WTC11 (cell line): ENCODE data around the gene OR10G3. TPM values are rescaled to one million over a fixed set of nuclear protein-coding genes. Genes with fewer than 3 reads are reported as not detected.

Experiments used
- ATAC-seq: fragments of 200-7000 bp; cut with Tn5 transposase; 2 replicates; pipeline ENCODE4 v1.10.0; 2021; ENCODE audit warnings: mild to moderate bottlenecking, moderate library complexity
- CTCF ChIA-PET: fragments of 300-600 bp; sonication (Branson Sonifier 250); formaldehyde crosslinking; loops from one replicate; lab custom pipeline; 2021; ENCODE audit warnings: antibody characterized with exemption; lab: Charles Lee
- POLR2A ChIA-PET: fragments of 350-600 bp; sonication (Branson Sonifier 250); formaldehyde crosslinking; loops from one replicate; lab custom pipeline; 2021; ENCODE audit warnings: antibody characterized with exemption; lab: Charles Lee
- DNase-seq: peaks from one replicate; pipeline ENCODE4 v3.0.0; 2021; ENCODE audit warnings: low spot score
- H3K27ac Mint-ChIP-seq: 2 replicates; pipeline ENCODE4 v1.8.0; 2021; ENCODE audit warnings: mixed read lengths
- H3K27me3 Mint-ChIP-seq: 2 replicates; pipeline ENCODE4 v1.8.0; 2021; ENCODE audit warnings: low read depth, mild to moderate bottlenecking, moderate library complexity, mixed read lengths
- H3K36me3 Mint-ChIP-seq: 2 replicates; pipeline ENCODE4 v1.8.0; 2021; ENCODE audit warnings: mixed read lengths
- H3K4me1 Mint-ChIP-seq: 2 replicates; pipeline ENCODE4 v1.8.0; 2022; ENCODE audit warnings: mixed read lengths
- H3K4me3 Mint-ChIP-seq: 2 replicates; pipeline ENCODE4 v1.8.0; 2021; ENCODE audit warnings: mild to moderate bottlenecking, moderate library complexity, mixed read lengths
- H3K9me3 Mint-ChIP-seq: 2 replicates; pipeline ENCODE4 v1.8.0; 2021; ENCODE audit warnings: mixed read lengths
- AFF4 ChIP-seq: sonication (generic); formaldehyde crosslinking; IDR thresholded peaks from 2 replicates; pipeline ENCODE4 v1.8.1; 2023; ENCODE audit warnings: mild to moderate bottlenecking, missing genetic modification reagents, borderline replicate concordance
- CBFB ChIP-seq: sonication (generic); formaldehyde crosslinking; IDR thresholded peaks from 2 replicates; pipeline ENCODE4 v1.8.1; 2022; ENCODE audit warnings: mild to moderate bottlenecking, low read depth, missing genetic modification reagents
- EMX1 ChIP-seq: fragments of 250-450 bp; sonication (Bioruptor Pico); IDR thresholded peaks from 2 replicates; pipeline ENCODE4 v1.8.0; 2021; ENCODE audit warnings: mild to moderate bottlenecking
- FOXJ3 ChIP-seq: sonication (generic); formaldehyde crosslinking; IDR thresholded peaks from 2 replicates; pipeline ENCODE4 v1.9.0; 2021; ENCODE audit warnings: missing genetic modification reagents, mild to moderate bottlenecking, borderline replicate concordance
- NFATC4 ChIP-seq: fragments of 250-450 bp; sonication (Bioruptor Pico); IDR thresholded peaks from 2 replicates; pipeline ENCODE4 v1.9.0; 2021; ENCODE audit warnings: mild to moderate bottlenecking
- NR2C2 ChIP-seq: sonication (generic); formaldehyde crosslinking; IDR thresholded peaks from 2 replicates; pipeline ENCODE4 v1.8.0; 2022; ENCODE audit warnings: mild to moderate bottlenecking, missing genetic modification reagents
- SMAD4 ChIP-seq: sonication (generic); formaldehyde crosslinking; IDR thresholded peaks from 2 replicates; pipeline ENCODE4 v1.8.0; 2022; ENCODE audit warnings: mild to moderate bottlenecking, missing genetic modification reagents
- TEAD1 ChIP-seq: sonication (generic); formaldehyde crosslinking; IDR thresholded peaks from 2 replicates; pipeline ENCODE4 v1.8.0; 2022; ENCODE audit warnings: mild to moderate bottlenecking, missing genetic modification reagents
- ZNF121 ChIP-seq: sonication (generic); formaldehyde crosslinking; IDR thresholded peaks from 2 replicates; pipeline ENCODE4 v1.8.0; 2023; ENCODE audit warnings: missing genetic modification reagents
- total RNA-seq: library from RNA; stranded (reverse); gene quantifications from 3 replicates; pipeline ENCODE4 v1.2.3, GENCODE V29; 2021
- TF ChIP-seq, protein P1 (sequence below): fragments of 250-450 bp; sonication (Bioruptor Pico); conservative IDR thresholded peaks from 2 replicates; pipeline ENCODE4 v1.9.0; 2021; ENCODE audit warnings: mild to moderate bottlenecking
- TF ChIP-seq, protein P2 (sequence below): sonication (generic); formaldehyde crosslinking; conservative IDR thresholded peaks from 2 replicates; pipeline ENCODE4 v1.8.1; 2022; ENCODE audit warnings: mild to moderate bottlenecking, missing genetic modification reagents
- TF ChIP-seq, protein P3 (sequence below): sonication (generic); formaldehyde crosslinking; IDR thresholded peaks from 2 replicates; pipeline ENCODE4 v1.8.1; 2022; ENCODE audit warnings: missing genetic modification reagents, borderline replicate concordance
- TF ChIP-seq, protein P4 (sequence below): sonication (generic); formaldehyde crosslinking; conservative IDR thresholded peaks from 2 replicates; pipeline ENCODE4 v1.8.1; 2023; ENCODE audit warnings: mild to moderate bottlenecking, low read depth, missing genetic modification reagents, moderate library complexity
- TF ChIP-seq, protein P5 (sequence below): fragments of 200-600 bp; IDR thresholded peaks from 2 replicates; pipeline ENCODE4 v1.8.0; 2022; ENCODE audit warnings: antibody characterized with exemption

Gene OR10G3
- total RNA-seq, 1 experiment from 2014 or later: not detected

- TF ChIP-seq, protein P1, sequence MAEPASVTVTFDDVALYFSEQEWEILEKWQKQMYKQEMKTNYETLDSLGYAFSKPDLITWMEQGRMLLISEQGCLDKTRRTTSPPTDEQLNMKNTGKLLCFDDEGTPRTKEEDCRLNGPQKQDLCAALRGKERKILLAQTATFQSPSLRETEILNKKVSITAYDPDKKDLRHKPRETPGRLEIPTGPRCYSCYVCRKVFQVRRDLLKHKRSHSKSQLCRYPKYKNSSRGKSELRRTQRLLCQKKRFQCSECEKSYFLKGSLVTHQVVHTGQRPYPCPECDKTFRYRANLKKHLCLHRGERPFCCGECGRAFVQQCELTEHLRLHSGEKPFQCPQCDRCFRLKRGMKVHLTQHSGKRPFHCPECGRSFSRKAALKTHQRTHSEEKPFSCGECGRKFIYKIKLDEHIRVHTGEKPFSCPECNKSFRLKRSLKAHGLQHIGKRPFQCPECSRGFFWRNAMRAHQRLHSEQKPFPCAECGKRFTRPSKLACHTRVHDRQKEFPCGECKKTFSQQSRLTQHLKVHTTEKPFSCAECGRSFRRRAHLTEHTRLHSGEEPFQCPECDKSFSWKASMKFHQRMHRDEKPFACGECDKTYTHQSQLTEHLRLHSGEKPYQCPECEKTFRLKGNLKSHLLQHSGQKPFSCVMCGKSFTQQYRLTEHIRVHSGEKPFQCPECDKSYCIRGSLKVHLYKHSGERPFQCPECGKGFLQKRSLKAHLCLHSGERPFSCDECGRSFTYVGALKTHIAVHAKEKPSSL (CRISPR knock-in tag): no peak
- TF ChIP-seq NFATC4 (no peak), CBFB (no peak), NR2C2 (CRISPR knock-in tag) (no peak), FOXJ3 (no peak)
- TF ChIP-seq, protein P2, sequence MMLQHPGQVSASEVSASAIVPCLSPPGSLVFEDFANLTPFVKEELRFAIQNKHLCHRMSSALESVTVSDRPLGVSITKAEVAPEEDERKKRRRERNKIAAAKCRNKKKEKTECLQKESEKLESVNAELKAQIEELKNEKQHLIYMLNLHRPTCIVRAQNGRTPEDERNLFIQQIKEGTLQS (CRISPR knock-in tag): no peak
Measured at GRCh38 chr14:21525571-21525961, 54.3 kb downstream of the OR10G3 start (continued).

DNA sequence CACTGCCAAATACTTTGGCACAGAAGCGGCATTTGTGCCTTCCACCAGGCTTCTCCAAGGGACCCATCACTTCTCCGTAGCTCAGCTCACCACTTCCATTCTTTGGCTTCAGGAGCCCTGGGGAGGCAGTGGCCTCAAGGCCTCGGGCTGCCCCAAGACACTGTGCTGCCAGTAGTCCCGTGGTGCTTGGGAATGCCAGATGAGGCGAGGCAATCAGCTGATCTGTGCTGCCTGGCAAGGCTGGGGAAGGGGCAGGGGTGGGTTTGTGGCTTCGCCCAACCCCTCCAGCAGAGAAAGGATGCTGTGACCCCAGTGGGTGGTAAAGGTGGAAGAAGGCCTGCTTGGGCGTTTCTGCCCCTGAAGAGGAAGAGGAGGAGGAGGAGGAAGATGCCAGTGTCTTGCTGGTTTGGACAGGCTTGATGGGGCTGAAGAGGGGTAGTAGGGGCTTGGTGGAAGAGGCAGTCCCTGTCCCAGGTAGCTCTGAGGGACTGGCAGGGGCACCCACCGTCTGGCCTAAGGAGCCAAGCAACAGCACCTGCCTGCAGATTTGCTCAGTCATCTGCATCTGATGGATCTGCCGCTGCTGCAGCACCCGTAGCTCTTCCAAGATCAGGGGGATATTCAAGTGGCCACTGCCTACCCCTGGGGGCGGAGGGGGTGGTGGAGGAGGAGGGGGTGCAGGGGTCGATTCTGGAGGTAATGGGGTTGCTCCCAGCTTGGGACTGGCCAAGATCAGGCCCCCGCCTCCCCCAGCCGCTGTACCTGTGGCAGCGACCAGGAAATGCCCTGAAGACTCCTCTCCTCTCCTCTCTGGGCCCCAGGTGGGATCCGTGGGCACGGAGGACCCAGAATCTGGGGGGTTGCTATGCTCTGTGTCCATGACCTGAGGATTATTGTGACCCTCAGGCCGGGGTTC lies 55.0 kb downstream of the OR10G3 start:
- H3K27ac Mint-ChIP-seq: peak overlapping the region; percentile 98
- ChIA-PET POLR2A (interaction anchor here (2.1 to 4.5 kb wide), 5 partner anchors 11 to 26 kb away, joined by 9 to 76 read pairs (median 30); partner anchors contain the start of gene METTL3), CTCF (interaction anchor here (0.6 to 4.5 kb wide), 6 partner anchors 14 to 205 kb away, joined by 3 to 60 read pairs (median 18); partner anchors contain the start of genes CHD8 and METTL3)
- H3K4me1 Mint-ChIP-seq: peaks cover 81% of the 10 kb centered on the region
- H3K27me3 Mint-ChIP-seq: no peaks in the 10 kb centered on the region
- DNase-seq: no peak
- peaks cover 56% of the 10 kb centered on the region for H3K36me3 Mint-ChIP-seq
- no peak for ATAC-seq
- peak overlapping the region; percentile 97 for H3K4me3 Mint-ChIP-seq
- H3K9me3 Mint-ChIP-seq: no peaks in the 10 kb centered on the region
- no peak for TF ChIP-seq AFF4
- TF ChIP-seq, protein P3, sequence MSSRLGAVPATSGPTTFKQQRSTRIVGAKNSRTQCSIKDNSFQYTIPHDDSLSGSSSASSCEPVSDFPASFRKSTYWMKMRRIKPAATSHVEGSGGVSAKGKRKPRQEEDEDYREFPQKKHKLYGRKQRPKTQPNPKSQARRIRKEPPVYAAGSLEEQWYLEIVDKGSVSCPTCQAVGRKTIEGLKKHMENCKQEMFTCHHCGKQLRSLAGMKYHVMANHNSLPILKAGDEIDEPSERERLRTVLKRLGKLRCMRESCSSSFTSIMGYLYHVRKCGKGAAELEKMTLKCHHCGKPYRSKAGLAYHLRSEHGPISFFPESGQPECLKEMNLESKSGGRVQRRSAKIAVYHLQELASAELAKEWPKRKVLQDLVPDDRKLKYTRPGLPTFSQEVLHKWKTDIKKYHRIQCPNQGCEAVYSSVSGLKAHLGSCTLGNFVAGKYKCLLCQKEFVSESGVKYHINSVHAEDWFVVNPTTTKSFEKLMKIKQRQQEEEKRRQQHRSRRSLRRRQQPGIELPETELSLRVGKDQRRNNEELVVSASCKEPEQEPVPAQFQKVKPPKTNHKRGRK (CRISPR knock-in tag): no peak
- TF ChIP-seq ZNF121 (CRISPR knock-in tag): peak; percentile 63; the same call in 1 of the 2 replicates
- no peak for TF ChIP-seq TEAD1 (CRISPR knock-in tag)
- no peak for TF ChIP-seq EMX1 (CRISPR knock-in tag)
- TF ChIP-seq SMAD4 (CRISPR knock-in tag): no peak
- no peak for TF ChIP-seq NFATC4
- TF ChIP-seq, protein P4, sequence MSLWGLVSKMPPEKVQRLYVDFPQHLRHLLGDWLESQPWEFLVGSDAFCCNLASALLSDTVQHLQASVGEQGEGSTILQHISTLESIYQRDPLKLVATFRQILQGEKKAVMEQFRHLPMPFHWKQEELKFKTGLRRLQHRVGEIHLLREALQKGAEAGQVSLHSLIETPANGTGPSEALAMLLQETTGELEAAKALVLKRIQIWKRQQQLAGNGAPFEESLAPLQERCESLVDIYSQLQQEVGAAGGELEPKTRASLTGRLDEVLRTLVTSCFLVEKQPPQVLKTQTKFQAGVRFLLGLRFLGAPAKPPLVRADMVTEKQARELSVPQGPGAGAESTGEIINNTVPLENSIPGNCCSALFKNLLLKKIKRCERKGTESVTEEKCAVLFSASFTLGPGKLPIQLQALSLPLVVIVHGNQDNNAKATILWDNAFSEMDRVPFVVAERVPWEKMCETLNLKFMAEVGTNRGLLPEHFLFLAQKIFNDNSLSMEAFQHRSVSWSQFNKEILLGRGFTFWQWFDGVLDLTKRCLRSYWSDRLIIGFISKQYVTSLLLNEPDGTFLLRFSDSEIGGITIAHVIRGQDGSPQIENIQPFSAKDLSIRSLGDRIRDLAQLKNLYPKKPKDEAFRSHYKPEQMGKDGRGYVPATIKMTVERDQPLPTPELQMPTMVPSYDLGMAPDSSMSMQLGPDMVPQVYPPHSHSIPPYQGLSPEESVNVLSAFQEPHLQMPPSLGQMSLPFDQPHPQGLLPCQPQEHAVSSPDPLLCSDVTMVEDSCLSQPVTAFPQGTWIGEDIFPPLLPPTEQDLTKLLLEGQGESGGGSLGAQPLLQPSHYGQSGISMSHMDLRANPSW: no peak
- TF ChIP-seq, protein P5, sequence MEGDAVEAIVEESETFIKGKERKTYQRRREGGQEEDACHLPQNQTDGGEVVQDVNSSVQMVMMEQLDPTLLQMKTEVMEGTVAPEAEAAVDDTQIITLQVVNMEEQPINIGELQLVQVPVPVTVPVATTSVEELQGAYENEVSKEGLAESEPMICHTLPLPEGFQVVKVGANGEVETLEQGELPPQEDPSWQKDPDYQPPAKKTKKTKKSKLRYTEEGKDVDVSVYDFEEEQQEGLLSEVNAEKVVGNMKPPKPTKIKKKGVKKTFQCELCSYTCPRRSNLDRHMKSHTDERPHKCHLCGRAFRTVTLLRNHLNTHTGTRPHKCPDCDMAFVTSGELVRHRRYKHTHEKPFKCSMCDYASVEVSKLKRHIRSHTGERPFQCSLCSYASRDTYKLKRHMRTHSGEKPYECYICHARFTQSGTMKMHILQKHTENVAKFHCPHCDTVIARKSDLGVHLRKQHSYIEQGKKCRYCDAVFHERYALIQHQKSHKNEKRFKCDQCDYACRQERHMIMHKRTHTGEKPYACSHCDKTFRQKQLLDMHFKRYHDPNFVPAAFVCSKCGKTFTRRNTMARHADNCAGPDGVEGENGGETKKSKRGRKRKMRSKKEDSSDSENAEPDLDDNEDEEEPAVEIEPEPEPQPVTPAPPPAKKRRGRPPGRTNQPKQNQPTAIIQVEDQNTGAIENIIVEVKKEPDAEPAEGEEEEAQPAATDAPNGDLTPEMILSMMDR: no peak
